GM12878 (cell line): Measurements from ENCODE around the gene FBXL7. TPM values are rescaled to one million over a fixed set of nuclear protein-coding genes. Genes with fewer than 3 reads are reported as not detected.

Experiments used
- ATAC-seq: fragments of 200-7000 bp; cut with Tn5 transposase; 3 replicates; pipeline ENCODE4 v1.9.1; 2020; ENCODE audit warnings: mild to moderate bottlenecking, moderate library complexity
- BruUV-seq: library from RNA; stranded (reverse); fragments of 400-500 nt; replicated peaks from 2 replicates; lab custom pipeline; 2021; lab: Mats Ljungman, UMichigan
- CTCF ChIA-PET: fragments of 300-600 bp; sonication (Branson Sonifier 250); formaldehyde crosslinking; extraction: SDS; loops from one replicate; lab custom pipeline; 2021; ENCODE audit warnings: inconsistent platforms; lab: Yijun Ruan, JAX
- POLR2A ChIA-PET: fragments of 350-600 bp; formaldehyde crosslinking; extraction: SDS; loops from one replicate; lab custom pipeline; 2021; ENCODE audit warnings: inconsistent platforms; lab: Charles Lee
- RAD21 ChIA-PET: fragments of 300-600 bp; sonication (Branson Sonifier 250); formaldehyde crosslinking; loops from one replicate; lab custom pipeline; 2023; ENCODE audit warnings: antibody characterized with exemption; ENCODE audit not compliant: unreplicated experiment; lab: Charles Lee
- SMC1A ChIA-PET: fragments of 300-600 bp; sonication (Branson Sonifier 250); formaldehyde crosslinking; loops from one replicate; lab custom pipeline; 2023; ENCODE audit not compliant: unreplicated experiment, uncharacterized antibody; lab: Charles Lee
- DNase-seq: peaks from one replicate; pipeline ENCODE4 v3.0.0-alpha.2; 2011; ENCODE audit warnings: low read depth, low spot score
- FAIRE-seq: peaks from 3 replicates; lab custom pipeline; 2011; peaks lifted over from hg19 to GRCh38; lab: Jason Lieb, UNC
- H2AFZ ChIP-seq: 2 replicates; pipeline ENCODE4 v1.6.0; 2011; ENCODE audit warnings: low read depth, low read length, control low read depth; ENCODE audit not compliant: control insufficient read depth
- H3K27ac ChIP-seq: 2 replicates; pipeline ENCODE4 v1.5.1; 2011; ENCODE audit warnings: control low read depth; ENCODE audit not compliant: control insufficient read depth, insufficient read depth
- H3K27me3 ChIP-seq, 2 experiments: replicated peaks in 1 of 2; 2 replicates each; pipeline versions ENCODE4 v1.6.0 to v1.6.1; 2011; ENCODE audit warnings: low read length in 1 of 2; ENCODE audit not compliant: control insufficient read depth in 2 of 2, insufficient read depth in 2 of 2
- H3K36me3 ChIP-seq, 2 experiments: 2 replicates each; pipeline ENCODE4 v1.5.1; 2011; ENCODE audit warnings: low read length in 1 of 2; ENCODE audit not compliant: control insufficient read depth in 2 of 2, insufficient read depth in 2 of 2
- H3K4me1 ChIP-seq: 2 replicates; pipeline ENCODE4 v1.6.1; 2011; ENCODE audit warnings: mild to moderate bottlenecking, low read length, moderate library complexity, mixed read lengths; ENCODE audit not compliant: control insufficient read depth, insufficient read depth
- H3K4me2 ChIP-seq: 2 replicates; pipeline ENCODE4 v1.6.0; 2011; ENCODE audit warnings: control low read depth; ENCODE audit not compliant: control insufficient read depth, insufficient read depth
- H3K4me3 ChIP-seq: fragments of 200-600 bp; sonication (generic); 2 replicates; pipeline ENCODE4 v1.5.1; 2016
- H3K79me2 ChIP-seq: 2 replicates; pipeline ENCODE4 v1.6.0; 2011; ENCODE audit warnings: low read length; ENCODE audit not compliant: control insufficient read depth, insufficient read depth
- H3K9ac ChIP-seq: 2 replicates; pipeline ENCODE4 v1.8.0; 2011; ENCODE audit warnings: low read length, control low read depth, mixed read lengths; ENCODE audit not compliant: control insufficient read depth, insufficient read depth
- H3K9me3 ChIP-seq: replicated peaks from 3 replicates; pipeline ENCODE4 v1.5.1; 2011; ENCODE audit warnings: mild to moderate bottlenecking, low read length; ENCODE audit not compliant: control insufficient read depth, insufficient read depth
- H4K20me1 ChIP-seq: 2 replicates; pipeline ENCODE4 v1.6.0; 2011; ENCODE audit not compliant: control insufficient read depth, insufficient read depth
- E2F8 ChIP-seq: fragments of 450-650 bp; IDR thresholded peaks from 2 replicates; pipeline ENCODE4 v1.6.1; 2018; ENCODE audit warnings: mild to moderate bottlenecking, low read depth, moderate library complexity; ENCODE audit not compliant: partially characterized antibody
- EED ChIP-seq: sonication (generic); IDR thresholded peaks from 2 replicates; pipeline ENCODE4 v1.6.1; 2016; ENCODE audit warnings: antibody characterized with exemption, low read depth
- HSF1 ChIP-seq: fragments of 150-350 bp; IDR thresholded peaks from 2 replicates; pipeline ENCODE4 v1.6.1; 2014; ENCODE audit warnings: mild to moderate bottlenecking, low read depth, low read length
- JUND ChIP-seq: IDR thresholded peaks from 2 replicates; pipeline ENCODE4 v1.6.1; 2012; ENCODE audit warnings: low read depth, mild to moderate bottlenecking, low read length, improper control_type of control experiment, moderate library complexity
- POLR2AphosphoS5 ChIP-seq: IDR thresholded peaks from 2 replicates; pipeline ENCODE4 v1.6.1; 2011; ENCODE audit warnings: mild to moderate bottlenecking, low read length, inconsistent platforms
- SIN3A ChIP-seq: IDR thresholded peaks from 2 replicates; pipeline ENCODE4 v1.6.1; 2012; ENCODE audit warnings: low read depth, low read length, improper control_type of control experiment
- SRF ChIP-seq, 2 experiments: IDR thresholded peaks; 2 replicates each; pipeline ENCODE4 v1.6.1; 2011; ENCODE audit warnings: low read depth in 2 of 2, low read length in 2 of 2, mild to moderate bottlenecking in 1 of 2, moderate library complexity in 1 of 2
- STAT3 ChIP-seq: IDR thresholded peaks from 2 replicates; pipeline ENCODE4 v1.6.1; 2011; ENCODE audit warnings: low read depth, low read length, improper control_type of control experiment
- TCF3 ChIP-seq: IDR thresholded peaks from 2 replicates; pipeline ENCODE4 v1.6.1; 2012; ENCODE audit warnings: low read depth, mild to moderate bottlenecking, low read length, borderline replicate concordance; ENCODE audit not compliant: insufficient read depth
- WRNIP1 ChIP-seq: IDR thresholded peaks from 2 replicates; pipeline ENCODE4 v1.6.1; 2011; ENCODE audit warnings: low read depth, low read length, improper control_type of control experiment, borderline replicate concordance
- ZBED1 ChIP-seq: IDR thresholded peaks from 2 replicates; pipeline ENCODE4 v1.6.1; 2016; ENCODE audit warnings: borderline replicate concordance
- ZBTB11 ChIP-seq: fragments of 450-650 bp; formaldehyde crosslinking; IDR thresholded peaks from 2 replicates; pipeline ENCODE4 v1.5.0; 2022; ENCODE audit warnings: mild to moderate bottlenecking, missing genetic modification characterization
- WGBS: methylation state at CpG from one replicate; pipeline ENCODE4 v1.1.6; 2016; ENCODE audit warnings: low lambda C conversion rate; ENCODE audit not compliant: insufficient replicate concordance, insufficient coverage; ENCODE audit errors: missing lambda C conversion rate; 5-methylcytosine and 5-hydroxymethylcytosine counted together
- in situ Hi-C: fragments of 300-500 bp; cut with MboI; formaldehyde crosslinking; loops from 9 replicates; pipeline ENCODE4 v1.14.3; 2018; ENCODE audit warnings: mixed read lengths
- intact Hi-C: fragments of 100-400 bp; cut with micrococcal nuclease; formaldehyde crosslinking; loops from one replicate; pipeline ENCODE4 v1.14.2; 2022; ENCODE audit not compliant: unreplicated experiment
- polyA plus RNA-seq, 11 experiments: library from polyadenylated mRNA; depleted of rRNA in 4 of 11; unstranded in 6 of 11; stranded (reverse) in 5 of 11; fragments of >200 nt; fragmentation: Nextera tagmentation in 4 of 11; fragmentation: Illumina TruSeq in 1 of 11; extraction: Ambion mirVana in 4 of 11; extraction: Trizol in 1 of 11; gene quantifications; 1 replicate in 1 of 11; 2 replicates in 10 of 11; pipeline versions ENCODE4 v1.2.1 to v1.2.3, GENCODE V29; 2011 to 2016; ENCODE audit warnings: inconsistent platforms in 2 of 11, missing spikeins in 2 of 11, low read depth in 1 of 11
- total RNA-seq, 4 experiments: library from RNA; depleted of rRNA in 3 of 4; stranded (reverse); fragments of >200 nt in 3 of 4; fragmentation: Illumina TruSeq in 1 of 4; extraction: Trizol in 1 of 4; gene quantifications; 2 replicates each; pipeline versions ENCODE4 v1.2.1 to v1.2.3, GENCODE V29; 2013 to 2021
- TF ChIP-seq, protein P1 (sequence below): IDR thresholded peaks from 2 replicates; pipeline ENCODE4 v1.6.1; 2011; ENCODE audit warnings: low read depth, low read length, improper control_type of control experiment, borderline replicate concordance
- TF ChIP-seq, protein P2 (sequence below): fragments of 450-650 bp; conservative IDR thresholded peaks from 2 replicates; pipeline ENCODE4 v1.6.1; 2017; ENCODE audit warnings: mild to moderate bottlenecking, moderate library complexity

The FBXL7 gene
- total and polyA plus RNA-seq, 10 of the 15 experiments (the other 5 are each of a cell fraction or from before 2014, with no cell fraction given) = 0.03 to 0.44 (median 0.16) TPM

DNA sequence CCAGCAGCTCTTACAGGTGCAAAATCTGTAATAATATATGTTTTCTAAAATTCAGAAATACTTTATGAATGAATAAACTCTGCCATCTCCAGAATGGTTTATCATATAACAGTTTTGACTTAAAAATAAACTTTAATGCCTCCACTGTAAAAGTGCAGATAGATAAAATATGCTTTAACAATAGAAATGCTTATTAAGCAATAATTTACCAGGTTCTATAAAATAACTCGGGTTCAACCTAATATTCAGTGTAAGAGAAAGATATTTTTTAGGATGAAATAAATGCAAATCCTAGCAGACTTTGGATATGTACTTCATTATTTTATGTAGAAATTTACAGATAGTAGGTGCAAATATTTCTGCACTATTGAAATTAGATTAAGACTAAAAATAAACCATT, 74.1 kb downstream of the FBXL7 start:
- Histone ChIP-seq H3K4me3 (no peak overlapping the region), H3K4me1 (no peaks in the 10 kb centered on the region), H3K27ac (no peak overlapping the region), H3K79me2 (no peaks in the 10 kb centered on the region), H4K20me1 (no peaks in the 10 kb centered on the region), H3K27me3 (no peaks in the 10 kb centered on the region), H3K36me3 (no peaks in the 10 kb centered on the region), H3K9me3 (no peaks in the 10 kb centered on the region), H3K4me2 (no peak overlapping the region), H2AFZ (no peak overlapping the region), H3K9ac (no peak overlapping the region)
- SMC1A ChIA-PET = interaction anchor here (2.3 kb wide), 1 partner anchor 10 kb away, joined by 6 read pairs; no protein-coding TSS in a partner anchor
- intact Hi-C loops = no loop called here
- POLR2A ChIA-PET = no interaction called here
- FAIRE-seq = no peak
- WGBS = 0% methylated on average over 1 of the region's 1 CpG
- CTCF ChIA-PET = no interaction called here
- RAD21 ChIA-PET = no interaction called here
- no peak for DNase-seq
- no TSS peak for BruUV-seq
- no peak for ATAC-seq
- in situ Hi-C loops = no loop called here
- TF ChIP-seq STAT3 = no peak
- TF ChIP-seq EED = no peak
- TF ChIP-seq, protein P1, sequence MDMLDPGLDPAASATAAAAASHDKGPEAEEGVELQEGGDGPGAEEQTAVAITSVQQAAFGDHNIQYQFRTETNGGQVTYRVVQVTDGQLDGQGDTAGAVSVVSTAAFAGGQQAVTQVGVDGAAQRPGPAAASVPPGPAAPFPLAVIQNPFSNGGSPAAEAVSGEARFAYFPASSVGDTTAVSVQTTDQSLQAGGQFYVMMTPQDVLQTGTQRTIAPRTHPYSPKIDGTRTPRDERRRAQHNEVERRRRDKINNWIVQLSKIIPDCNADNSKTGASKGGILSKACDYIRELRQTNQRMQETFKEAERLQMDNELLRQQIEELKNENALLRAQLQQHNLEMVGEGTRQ = no peak
- no peak for TF ChIP-seq TCF3
- no peak for TF ChIP-seq ZBTB11 (CRISPR knock-in tag)
- no peak for TF ChIP-seq ZBED1
- no peak for TF ChIP-seq WRNIP1
- TF ChIP-seq HSF1 = no peak
- TF ChIP-seq SRF (IDR thresholded peaks at IDR 0.05; ENCODE audit: low read depth in 2 of 2, low read length in 2 of 2) = no peak
- no peak for TF ChIP-seq JUND
- no peak for TF ChIP-seq E2F8
- TF ChIP-seq POLR2AphosphoS5 = no peak
- TF ChIP-seq, protein P2, sequence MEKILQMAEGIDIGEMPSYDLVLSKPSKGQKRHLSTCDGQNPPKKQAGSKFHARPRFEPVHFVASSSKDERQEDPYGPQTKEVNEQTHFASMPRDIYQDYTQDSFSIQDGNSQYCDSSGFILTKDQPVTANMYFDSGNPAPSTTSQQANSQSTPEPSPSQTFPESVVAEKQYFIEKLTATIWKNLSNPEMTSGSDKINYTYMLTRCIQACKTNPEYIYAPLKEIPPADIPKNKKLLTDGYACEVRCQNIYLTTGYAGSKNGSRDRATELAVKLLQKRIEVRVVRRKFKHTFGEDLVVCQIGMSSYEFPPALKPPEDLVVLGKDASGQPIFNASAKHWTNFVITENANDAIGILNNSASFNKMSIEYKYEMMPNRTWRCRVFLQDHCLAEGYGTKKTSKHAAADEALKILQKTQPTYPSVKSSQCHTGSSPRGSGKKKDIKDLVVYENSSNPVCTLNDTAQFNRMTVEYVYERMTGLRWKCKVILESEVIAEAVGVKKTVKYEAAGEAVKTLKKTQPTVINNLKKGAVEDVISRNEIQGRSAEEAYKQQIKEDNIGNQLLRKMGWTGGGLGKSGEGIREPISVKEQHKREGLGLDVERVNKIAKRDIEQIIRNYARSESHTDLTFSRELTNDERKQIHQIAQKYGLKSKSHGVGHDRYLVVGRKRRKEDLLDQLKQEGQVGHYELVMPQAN = no peak
- TF ChIP-seq SIN3A = no peak
